Vagina (tissue), 2 donors: Measurements from ENCODE around the gene SLC19A1. TPM values are rescaled to one million over a fixed set of nuclear protein-coding genes. Genes with fewer than 3 reads are reported as not detected.
"Not testable (repeated sequence)": the region's sequence is repeated elsewhere in the genome, so short reads cannot be mapped to it uniquely, and the experiment has no call there.

Experiments used
- DNase-seq, 2 donors: peaks; one replicate each; pipeline ENCODE4 v3.0.0-alpha.2; 2017; ENCODE audit errors: extremely low spot score in 2 of 2
- H3K27ac ChIP-seq: fragments of 200-600 bp; sonication (generic); one replicate; pipeline ENCODE4 v1.5.1; 2019
- H3K27me3 ChIP-seq: fragments of 200-600 bp; sonication (generic); one replicate; pipeline ENCODE4 v1.5.1; 2019
- H3K36me3 ChIP-seq, 2 donors: fragments of 200-600 bp; sonication (generic); one replicate each; pipeline ENCODE4 v1.5.1; 2017 to 2019
- H3K4me1 ChIP-seq: fragments of 200-600 bp; sonication (generic); one replicate; pipeline ENCODE4 v1.5.1; 2019
- H3K4me3 ChIP-seq, 2 donors: fragments of 200-600 bp; sonication (generic); 1 replicate in 1 of 2; 2 replicates in 1 of 2; pipeline ENCODE4 v1.5.1; 2016 to 2019
- H3K9me3 ChIP-seq: fragments of 200-600 bp; sonication (generic); one replicate; pipeline ENCODE4 v1.5.1; 2019
- POLR2A ChIP-seq, 2 donors: fragments of 450-650 bp; IDR thresholded peaks; one replicate each; pipeline ENCODE4 v1.6.1; 2017; ENCODE audit warnings: antibody characterized with exemption in 2 of 2, mild to moderate bottlenecking in 2 of 2, moderate library complexity in 2 of 2
- POLR2AphosphoS5 ChIP-seq, 2 donors: sonication (generic); formaldehyde crosslinking; IDR thresholded peaks; one replicate each; pipeline ENCODE4 v1.9.0; 2017; ENCODE audit warnings: antibody characterized with exemption in 2 of 2, mild to moderate bottlenecking in 2 of 2, low read depth in 1 of 2; ENCODE audit not compliant: insufficient read depth in 1 of 2
- intact Hi-C: fragments of 100-400 bp; cut with DNase I; formaldehyde crosslinking; loops from one replicate; pipeline ENCODE4 v1.15.1; 2023
- total RNA-seq: library from RNA; depleted of rRNA; stranded (reverse); fragments of >200 nt; gene quantifications from one replicate; pipeline ENCODE4 v1.2.3, GENCODE V29; 2016
- TF ChIP-seq, protein P1 (sequence below), 3 experiments: fragments of 450-650 bp in 2 of 3; fragments of 200-600 bp in 1 of 3; sonication (generic) in 1 of 3; IDR thresholded peaks; one replicate each; pipeline ENCODE4 v1.5.1; 2017 to 2019; ENCODE audit warnings: antibody characterized with exemption in 3 of 3, mild to moderate bottlenecking in 2 of 3, moderate library complexity in 2 of 3

The SLC19A1 gene
- total RNA-seq, 1 donor from 2014 or later: 4.9 TPM

GRCh38 chr21:45533846-45534635 lies 8.2 kb downstream of the SLC19A1 start:
- Histone ChIP-seq H3K9me3 (no peaks in the 10 kb centered on the region), H3K27me3 (no peaks in the 10 kb centered on the region), H3K36me3 (no peaks in the 10 kb centered on the region), H3K4me3 (no peak overlapping the region), H3K4me1 (no peaks in the 10 kb centered on the region), H3K27ac (no peak overlapping the region)
- DNase-seq: no peak
- intact Hi-C loops: no loop called here
- TF ChIP-seq POLR2A (IDR thresholded peaks at IDR 0.05): no peak
- TF ChIP-seq POLR2AphosphoS5 (IDR thresholded peaks at IDR 0.05; ENCODE audit: insufficient read depth in 1 of 2, low read depth in 1 of 2): no peak
- TF ChIP-seq, protein P1, sequence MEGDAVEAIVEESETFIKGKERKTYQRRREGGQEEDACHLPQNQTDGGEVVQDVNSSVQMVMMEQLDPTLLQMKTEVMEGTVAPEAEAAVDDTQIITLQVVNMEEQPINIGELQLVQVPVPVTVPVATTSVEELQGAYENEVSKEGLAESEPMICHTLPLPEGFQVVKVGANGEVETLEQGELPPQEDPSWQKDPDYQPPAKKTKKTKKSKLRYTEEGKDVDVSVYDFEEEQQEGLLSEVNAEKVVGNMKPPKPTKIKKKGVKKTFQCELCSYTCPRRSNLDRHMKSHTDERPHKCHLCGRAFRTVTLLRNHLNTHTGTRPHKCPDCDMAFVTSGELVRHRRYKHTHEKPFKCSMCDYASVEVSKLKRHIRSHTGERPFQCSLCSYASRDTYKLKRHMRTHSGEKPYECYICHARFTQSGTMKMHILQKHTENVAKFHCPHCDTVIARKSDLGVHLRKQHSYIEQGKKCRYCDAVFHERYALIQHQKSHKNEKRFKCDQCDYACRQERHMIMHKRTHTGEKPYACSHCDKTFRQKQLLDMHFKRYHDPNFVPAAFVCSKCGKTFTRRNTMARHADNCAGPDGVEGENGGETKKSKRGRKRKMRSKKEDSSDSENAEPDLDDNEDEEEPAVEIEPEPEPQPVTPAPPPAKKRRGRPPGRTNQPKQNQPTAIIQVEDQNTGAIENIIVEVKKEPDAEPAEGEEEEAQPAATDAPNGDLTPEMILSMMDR (IDR thresholded peaks at IDR 0.05): no peak

DNA sequence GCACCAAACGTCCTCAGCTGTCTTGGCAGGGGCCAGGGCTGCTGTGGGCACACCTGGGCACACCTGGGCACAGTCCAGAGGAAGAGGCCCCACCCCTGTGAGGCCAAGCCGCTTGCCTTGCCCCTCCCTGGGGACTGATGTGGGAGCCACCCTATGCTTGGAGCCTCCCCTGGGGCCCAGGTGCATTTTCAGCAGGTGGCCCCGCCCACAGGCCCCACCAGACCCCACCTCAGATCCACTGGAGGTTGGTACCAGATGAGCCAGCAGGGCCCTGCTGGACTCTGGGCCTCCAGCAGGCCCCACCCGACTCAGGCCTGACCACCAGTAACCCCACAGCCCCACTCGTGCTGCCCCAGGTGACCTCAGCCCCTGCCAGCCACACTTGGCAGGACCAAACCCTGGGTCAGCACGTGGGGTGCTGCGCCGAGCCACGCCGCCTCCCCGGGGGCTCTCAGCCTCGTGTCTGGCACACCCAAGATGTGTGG lies 8.8 kb downstream of the SLC19A1 start:
- TF ChIP-seq POLR2A (IDR thresholded peaks at IDR 0.05) (no peak), POLR2AphosphoS5 (IDR thresholded peaks at IDR 0.05; ENCODE audit: insufficient read depth in 1 of 2, low read depth in 1 of 2) (no peak)
- TF ChIP-seq, protein P1 (IDR thresholded peaks at IDR 0.05): no peak
- DNase-seq: no peak
- Histone ChIP-seq H3K4me3 (no peak overlapping the region), H3K9me3 (no peaks in the 10 kb centered on the region), H3K36me3 (no peaks in the 10 kb centered on the region), H3K27me3 (no peaks in the 10 kb centered on the region), H3K27ac (no peak overlapping the region), H3K4me1 (no peaks in the 10 kb centered on the region)
- intact Hi-C loops: no loop called here

- H3K4me3 ChIP-seq: no peak overlapping the region
These were observed 9.3 kb downstream of the SLC19A1 start for GRCh38 chr21:45532826-45533360.

DNA sequence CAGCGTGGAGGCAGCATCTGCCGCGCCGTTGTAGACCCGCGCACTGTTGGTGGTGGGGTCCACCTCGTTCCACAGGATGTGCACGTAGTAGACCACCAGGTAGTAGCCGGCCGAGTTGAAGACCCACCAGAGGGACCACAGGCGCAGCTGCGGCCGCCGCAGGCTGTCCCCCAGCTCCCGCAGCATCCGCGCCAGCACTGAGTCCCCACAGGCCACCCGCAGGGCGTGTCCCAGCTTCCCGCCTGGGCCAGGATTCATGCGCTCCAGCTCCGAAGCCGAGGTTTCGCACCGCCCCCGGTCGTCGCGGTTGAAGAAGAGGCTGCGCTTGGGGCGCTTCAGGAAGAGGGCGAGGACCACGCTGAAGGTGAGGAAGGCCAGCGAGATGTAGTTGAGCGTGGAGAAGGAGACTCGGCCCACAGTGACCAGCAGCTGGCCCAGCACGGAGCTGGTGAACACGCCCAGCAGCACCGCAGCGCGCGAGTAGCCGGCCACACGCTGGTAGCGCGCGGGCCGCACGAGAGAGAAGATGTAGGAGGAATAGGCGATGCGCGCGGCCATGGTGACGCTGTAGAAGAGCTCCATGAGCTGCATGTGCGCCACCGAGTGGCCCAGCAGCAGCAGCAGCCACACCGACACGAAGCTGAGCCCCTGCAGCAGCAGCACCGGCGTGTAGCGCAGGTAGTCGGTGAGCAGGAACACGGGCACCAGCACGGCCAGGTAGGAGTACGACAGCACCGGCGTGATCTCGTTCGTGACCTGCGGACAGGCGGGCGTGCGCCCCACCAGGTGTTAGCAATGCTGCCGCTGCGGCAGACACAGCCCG lies 10.6 kb downstream of the SLC19A1 start:
- H3K27ac ChIP-seq: no peak overlapping the region
- no peaks in the 10 kb centered on the region for H3K36me3 ChIP-seq
- no peaks in the 10 kb centered on the region for H3K4me1 ChIP-seq
- intact Hi-C loops: no loop called here
- H3K4me3 ChIP-seq: no peak overlapping the region
- H3K9me3 ChIP-seq: no peaks in the 10 kb centered on the region
- DNase-seq: no peak
- TF ChIP-seq POLR2A (IDR thresholded peaks at IDR 0.05): no peak
- TF ChIP-seq, protein P1 (IDR thresholded peaks at IDR 0.05): no peak
- H3K27me3 ChIP-seq: no peaks in the 10 kb centered on the region

More at GRCh38 chr21:45532826-45533360, 9.3 kb downstream of the SLC19A1 start:
- no peak for DNase-seq
- TF ChIP-seq POLR2AphosphoS5 (IDR thresholded peaks at IDR 0.05; ENCODE audit: insufficient read depth in 1 of 2, low read depth in 1 of 2) (no peak), POLR2A (IDR thresholded peaks at IDR 0.05) (no peak)
- TF ChIP-seq, protein P1 (IDR thresholded peaks at IDR 0.05): no peak
- no peaks in the 10 kb centered on the region for H3K27me3 ChIP-seq
- no peak overlapping the region for H3K27ac ChIP-seq
- H3K36me3 ChIP-seq: no peaks in the 10 kb centered on the region
- H3K4me1 ChIP-seq: no peaks in the 10 kb centered on the region
- H3K9me3 ChIP-seq: no peaks in the 10 kb centered on the region
- intact Hi-C loops: no loop called here

- H3K27ac ChIP-seq, H3K36me3 ChIP-seq, intact Hi-C loops, H3K4me3 ChIP-seq, H3K9me3 ChIP-seq, H3K27me3 ChIP-seq, DNase-seq, H3K4me1 ChIP-seq: not testable (repeated sequence)
These were observed 11.2 kb downstream of the SLC19A1 start for GRCh38 chr21:45531114-45531392.
